Breast epithelium (tissue), 3 donors: ENCODE data around the gene IGF1R.

Experiments used
- POLR2A ChIP-seq: fragments of 450-650 bp; IDR thresholded peaks from one replicate; pipeline ENCODE4 v1.6.1; 2016; ENCODE audit warnings: antibody characterized with exemption, mild to moderate bottlenecking, moderate library complexity
- POLR2AphosphoS5 ChIP-seq, 3 donors: sonication (generic); formaldehyde crosslinking; IDR thresholded peaks; one replicate each; pipeline ENCODE4 v1.6.1; 2017; ENCODE audit warnings: antibody characterized with exemption in 3 of 3
- TF ChIP-seq, protein P1 (sequence below), 3 donors: fragments of 450-650 bp; IDR thresholded peaks; one replicate each; pipeline ENCODE4 v1.5.1; 2016 to 2017; ENCODE audit warnings: antibody characterized with exemption in 3 of 3, mild to moderate bottlenecking in 3 of 3, moderate library complexity in 3 of 3

DNA sequence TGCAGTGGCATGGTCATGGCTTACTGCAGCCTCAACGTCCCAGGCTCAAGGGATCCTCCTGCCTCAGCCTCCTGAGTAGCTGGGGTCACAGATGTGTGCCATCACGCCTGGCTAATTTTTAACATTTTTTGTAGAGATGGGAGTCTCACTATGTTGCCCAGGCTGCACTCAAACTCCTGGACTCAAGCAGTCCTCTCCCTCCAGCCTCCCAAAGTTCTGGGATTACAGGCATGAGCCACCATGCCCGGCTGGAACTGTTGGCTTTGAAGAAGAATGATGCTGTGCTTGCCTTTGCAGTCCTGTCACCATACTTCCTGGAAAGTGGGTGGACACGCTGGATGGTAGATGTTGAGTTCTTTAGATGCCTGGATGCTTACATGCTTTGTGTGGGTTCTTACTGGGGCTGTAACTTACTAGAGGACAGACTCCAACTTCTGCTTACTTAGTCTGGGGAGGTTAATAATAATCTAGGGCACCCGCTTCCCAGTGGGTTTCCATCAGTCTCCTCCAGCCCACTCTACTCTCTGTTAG lies 36.7 kb downstream of the IGF1R start:
- TF ChIP-seq, protein P1, sequence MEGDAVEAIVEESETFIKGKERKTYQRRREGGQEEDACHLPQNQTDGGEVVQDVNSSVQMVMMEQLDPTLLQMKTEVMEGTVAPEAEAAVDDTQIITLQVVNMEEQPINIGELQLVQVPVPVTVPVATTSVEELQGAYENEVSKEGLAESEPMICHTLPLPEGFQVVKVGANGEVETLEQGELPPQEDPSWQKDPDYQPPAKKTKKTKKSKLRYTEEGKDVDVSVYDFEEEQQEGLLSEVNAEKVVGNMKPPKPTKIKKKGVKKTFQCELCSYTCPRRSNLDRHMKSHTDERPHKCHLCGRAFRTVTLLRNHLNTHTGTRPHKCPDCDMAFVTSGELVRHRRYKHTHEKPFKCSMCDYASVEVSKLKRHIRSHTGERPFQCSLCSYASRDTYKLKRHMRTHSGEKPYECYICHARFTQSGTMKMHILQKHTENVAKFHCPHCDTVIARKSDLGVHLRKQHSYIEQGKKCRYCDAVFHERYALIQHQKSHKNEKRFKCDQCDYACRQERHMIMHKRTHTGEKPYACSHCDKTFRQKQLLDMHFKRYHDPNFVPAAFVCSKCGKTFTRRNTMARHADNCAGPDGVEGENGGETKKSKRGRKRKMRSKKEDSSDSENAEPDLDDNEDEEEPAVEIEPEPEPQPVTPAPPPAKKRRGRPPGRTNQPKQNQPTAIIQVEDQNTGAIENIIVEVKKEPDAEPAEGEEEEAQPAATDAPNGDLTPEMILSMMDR (IDR thresholded peaks at IDR 0.05) = no peak
- TF ChIP-seq POLR2A (no peak), POLR2AphosphoS5 (IDR thresholded peaks at IDR 0.05) (no peak)
